PC-9 (cell line): ENCODE results near the gene FXYD4.
"Not testable (repeated sequence)": the region's sequence is repeated elsewhere in the genome, so short reads cannot be mapped to it uniquely, and the experiment has no call there.

Source experiments
- CTCF ChIP-seq: fragments of 200-600 bp; sonication (generic); conservative IDR thresholded peaks from 2 replicates; pipeline ENCODE4 v1.6.1; 2017; ENCODE audit warnings: mixed run types, antibody characterized with exemption, mild to moderate bottlenecking, moderate library complexity
- EZH2 ChIP-seq: fragments of 200-600 bp; sonication (generic); IDR thresholded peaks from 2 replicates; pipeline ENCODE4 v1.8.0; 2017; ENCODE audit warnings: antibody characterized with exemption, low read depth

GRCh38 chr10:43328810-43329209 is 42.6 kb upstream of the FXYD4 start:
- TF ChIP-seq CTCF, EZH2: not testable (repeated sequence)
